Activated CD8-positive, alpha-beta memory T cell treated with anti-CD3 and anti-CD28 coated beads, Interleukin-2, amount 50 U/mL, for 4 hours (primary cell): Measurements from ENCODE around the gene HOXC5.
"Not testable (repeated sequence)": the region's sequence is repeated elsewhere in the genome, so short reads cannot be mapped to it uniquely, and the experiment has no call there.

Source experiments
- DNase-seq: peaks from one replicate; pipeline ENCODE4 v3.0.0-alpha.2; 2020

The HOXC5 gene

GRCh38 chr12:54077843-54078242, 45.0 kb downstream of the HOXC5 start:
- DNase-seq, result not testable (repeated sequence)

- not testable (repeated sequence) for DNase-seq
Measured at GRCh38 chr12:54079115-54079514, 46.3 kb downstream of the HOXC5 start.

GRCh38 chr12:54080008-54080924, 47.4 kb downstream of the HOXC5 start:
- DNase-seq, result not testable (repeated sequence)

GRCh38 chr12:54081053-54081514, 48.2 kb downstream of the HOXC5 start:
- peak; percentile 21 for DNase-seq

- DNase-seq, result peak; percentile 32
Measured at GRCh38 chr12:54081581-54082396, 48.9 kb downstream of the HOXC5 start.

GRCh38 chr12:54082397-54082892, 49.6 kb downstream of the HOXC5 start:
- DNase-seq, result peak; percentile 51
